HT-29 (cell line): ENCODE results near the gene MLYCD. TPM values are rescaled to one million over a fixed set of nuclear protein-coding genes. Genes with fewer than 3 reads are reported as not detected.
"Not testable (repeated sequence)": the region's sequence is repeated elsewhere in the genome, so short reads cannot be mapped to it uniquely, and the experiment has no call there.

ENCODE experiments used
- DNase-seq: peaks from one replicate; pipeline ENCODE4 v3.0.0-alpha.2; 2015; ENCODE audit warnings: low spot score
- total RNA-seq: library from RNA; depleted of rRNA; stranded (reverse); fragments of >200 nt; shearing (Covaris generic); gene quantifications from 2 replicates; pipeline ENCODE4 v1.2.3, GENCODE V29; 2014

Gene MLYCD
- total RNA-seq, 1 experiment from 2014 or later = 3.0 TPM

DNA sequence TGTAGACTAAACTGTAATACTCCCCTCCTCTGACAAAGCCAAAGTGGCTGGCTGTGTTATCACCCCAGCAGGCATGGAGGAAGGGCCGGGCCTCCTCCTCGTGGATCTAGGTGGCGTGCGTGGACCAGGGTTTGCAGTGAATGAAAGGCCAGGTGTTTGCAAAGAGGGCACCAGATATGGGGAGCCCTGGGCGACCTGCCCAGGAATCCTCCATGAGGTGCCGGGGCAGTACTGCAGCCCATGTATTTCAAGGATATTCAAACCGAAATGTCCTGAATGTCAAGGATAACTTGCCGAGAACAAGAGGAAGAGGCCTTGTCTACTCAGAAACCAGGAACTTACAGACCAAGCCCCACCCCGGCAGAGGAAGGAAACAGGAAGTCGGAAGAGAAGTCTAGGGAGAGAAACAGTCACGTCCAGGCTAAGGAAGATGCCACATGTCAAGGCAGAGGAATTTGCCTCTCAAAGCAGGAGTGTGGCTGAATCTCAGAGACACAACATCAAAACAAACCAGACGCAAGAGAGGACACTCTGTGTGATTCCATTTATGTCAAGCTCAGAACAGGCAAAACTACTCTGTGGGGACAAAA lies 40.4 kb downstream of the MLYCD start:
- DNase-seq = no peak

DNA sequence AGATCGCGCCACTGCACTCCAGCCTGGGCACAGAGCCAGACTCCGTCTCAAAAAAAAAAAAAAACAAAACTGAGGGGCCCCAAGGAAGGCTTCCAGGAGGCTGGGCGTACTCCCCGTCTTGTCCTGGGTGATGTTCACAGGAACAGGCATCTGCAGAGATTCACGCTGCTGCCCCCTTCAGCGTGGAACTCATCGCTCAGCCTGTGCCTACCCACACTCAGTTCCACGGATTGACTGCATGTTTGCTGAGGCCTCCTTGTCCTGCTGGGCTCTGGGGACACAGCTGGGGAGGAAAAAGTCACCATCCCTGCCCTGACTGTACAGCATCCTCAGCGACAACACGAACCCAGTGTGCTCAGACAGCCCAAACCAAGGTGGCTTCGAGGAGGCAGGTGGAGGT lies 41.2 kb downstream of the MLYCD start:
- no peak for DNase-seq

DNA sequence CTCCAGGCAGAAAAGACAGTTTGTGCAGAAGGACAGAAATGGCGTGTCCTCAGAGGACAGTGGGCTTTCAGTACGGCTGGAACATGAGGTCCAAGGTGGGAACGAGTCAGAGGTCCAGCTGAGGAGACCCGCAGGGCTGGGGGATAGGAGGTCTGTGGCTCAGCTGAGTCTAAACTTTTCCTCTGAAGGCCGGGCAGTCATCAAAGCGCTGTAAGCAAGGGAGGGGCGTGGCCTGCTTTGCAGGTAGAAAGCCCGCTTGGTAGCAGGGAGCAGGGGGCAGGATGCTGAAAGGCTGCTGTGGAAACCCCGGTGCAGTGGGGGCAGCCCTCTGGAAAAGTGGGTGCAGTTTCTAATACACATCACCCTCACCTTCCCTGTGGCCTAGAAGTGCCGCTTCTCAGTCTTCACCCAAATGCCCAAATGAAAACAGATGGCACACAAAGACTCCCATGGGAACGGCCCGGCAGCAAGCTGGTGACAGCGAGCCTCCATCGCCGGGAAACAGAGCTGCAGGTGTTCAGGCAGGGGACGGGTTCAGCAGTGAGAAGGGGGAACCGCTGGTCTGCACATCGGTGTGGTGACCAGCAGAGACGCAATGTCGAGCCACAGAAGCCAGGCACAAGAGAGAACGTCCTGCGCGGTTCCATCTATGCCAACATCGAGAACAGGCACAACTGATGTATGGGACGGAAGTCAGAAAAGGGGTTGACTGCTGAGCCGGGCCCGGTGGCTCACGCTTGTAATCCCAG lies 41.9 kb downstream of the MLYCD start:
- no peak for DNase-seq

DNA sequence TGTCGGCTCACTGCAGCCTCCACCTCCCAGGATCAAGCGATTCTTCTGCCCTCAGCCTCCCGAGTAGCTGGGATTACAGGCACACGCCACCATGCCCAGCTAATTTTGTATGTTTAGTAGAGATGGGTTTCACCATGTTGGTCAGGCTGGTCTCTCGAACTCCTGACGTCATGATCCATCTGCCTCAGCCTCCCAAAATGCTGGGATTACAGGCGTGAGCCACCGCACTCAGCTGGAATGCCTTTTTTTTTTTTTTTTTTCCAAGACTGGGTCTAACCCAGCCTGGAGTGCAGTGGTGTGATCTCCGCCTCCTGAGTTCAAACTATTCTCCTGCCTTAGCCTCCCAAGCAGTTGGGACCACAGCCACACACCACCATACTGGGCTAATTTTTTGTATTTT lies 42.6 kb downstream of the MLYCD start:
- not testable (repeated sequence) for DNase-seq

DNA sequence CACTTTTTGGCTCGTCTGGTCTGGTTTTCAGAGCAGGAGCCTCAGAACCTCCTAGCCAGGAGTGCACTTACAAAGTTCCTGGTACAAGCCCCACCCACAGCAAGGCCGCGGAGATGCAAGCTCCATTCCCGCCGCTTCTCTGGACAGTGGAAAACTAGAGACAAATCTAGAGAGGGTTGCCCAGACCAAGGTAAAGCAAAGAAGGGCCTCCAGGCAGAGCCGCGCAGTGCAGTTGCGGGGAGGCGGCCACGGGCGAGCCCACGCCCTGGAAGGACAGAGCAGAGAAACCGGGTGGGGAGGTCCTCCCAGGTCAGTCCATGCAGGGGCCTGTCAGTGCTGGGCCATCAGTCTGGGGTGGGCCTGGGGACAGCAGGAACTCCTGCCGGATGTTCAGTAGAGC lies 43.2 kb downstream of the MLYCD start:
- DNase-seq = no peak

DNA sequence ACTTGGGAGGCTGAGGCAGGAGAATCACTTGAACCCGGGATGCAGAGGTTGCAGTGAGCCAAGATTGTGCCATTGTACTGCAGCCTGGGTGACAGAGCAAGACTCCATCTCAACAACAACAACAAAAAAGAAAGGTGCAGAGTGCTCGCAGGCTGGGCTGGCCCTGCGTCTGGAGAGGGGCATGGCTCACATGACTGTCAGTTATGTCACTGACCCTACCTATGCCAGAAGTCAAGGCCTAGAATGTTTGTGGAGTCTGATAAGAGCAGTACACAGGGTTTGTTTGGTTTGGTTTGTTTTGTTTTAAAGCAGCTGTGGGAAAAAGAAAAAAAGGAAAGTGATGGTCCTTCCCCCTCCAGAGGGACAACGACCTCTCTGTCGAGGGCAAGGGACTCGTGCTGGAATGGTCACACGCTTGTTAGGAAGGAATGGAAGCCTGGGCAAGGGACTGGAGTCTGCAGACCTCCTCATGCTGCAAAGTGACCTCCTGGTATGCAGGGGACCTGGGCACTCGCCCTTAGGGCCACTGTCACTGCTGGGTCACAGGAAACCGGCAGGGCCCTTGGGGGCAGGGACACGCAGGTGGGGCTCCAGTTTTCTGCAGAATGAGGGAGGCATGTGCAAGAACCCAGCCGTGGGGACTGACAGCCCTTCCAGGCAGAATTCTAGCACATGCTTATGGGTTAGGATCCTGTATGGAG lies 44.0 kb downstream of the MLYCD start:
- no peak for DNase-seq

DNA sequence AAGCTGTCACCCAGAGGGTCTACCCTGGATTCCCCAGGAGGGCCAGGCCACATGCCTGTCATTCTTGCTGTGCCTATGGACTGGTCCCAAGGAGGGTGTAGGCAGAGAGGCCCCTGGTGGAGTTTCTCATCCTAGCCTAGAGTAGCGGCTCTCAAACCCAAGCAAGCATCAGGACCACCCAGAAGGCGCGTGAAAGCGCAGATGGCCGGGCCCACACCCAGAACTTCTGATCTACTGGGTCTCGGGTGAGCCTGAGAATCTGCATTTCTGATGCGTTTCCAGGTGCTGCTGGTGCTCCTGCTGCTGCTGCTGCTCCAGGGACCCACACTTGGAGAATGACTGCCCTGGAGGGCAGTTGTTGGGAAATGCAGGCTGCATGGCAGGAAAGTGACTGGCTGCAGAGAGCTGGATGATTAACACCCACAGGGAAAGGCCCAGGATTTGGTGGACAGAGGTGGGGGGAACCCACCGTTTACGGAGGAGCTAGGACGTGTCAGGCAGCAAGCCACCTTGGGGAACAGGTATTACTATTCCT lies 44.7 kb downstream of the MLYCD start:
- no peak for DNase-seq

DNA sequence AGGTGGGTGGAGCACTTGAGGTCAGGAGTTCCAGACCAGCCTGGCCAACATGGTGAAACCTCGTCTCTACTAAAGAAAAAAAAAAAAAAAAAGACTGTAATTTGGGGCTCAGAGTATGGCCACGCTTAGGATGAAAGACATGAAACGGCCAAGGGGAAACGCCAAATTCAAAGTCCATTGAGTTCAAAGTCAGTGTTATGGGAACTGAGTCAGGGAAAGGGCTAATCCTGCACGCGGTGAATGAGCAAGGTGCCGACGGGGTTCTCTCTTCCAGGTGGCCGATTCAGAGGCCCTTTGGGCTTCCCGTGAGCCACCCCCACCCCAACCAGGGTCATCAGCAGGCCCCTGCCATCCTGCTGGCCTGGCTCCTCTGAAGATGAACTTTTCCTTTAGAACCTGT lies 46.7 kb downstream of the MLYCD start:
- DNase-seq = no peak

DNA sequence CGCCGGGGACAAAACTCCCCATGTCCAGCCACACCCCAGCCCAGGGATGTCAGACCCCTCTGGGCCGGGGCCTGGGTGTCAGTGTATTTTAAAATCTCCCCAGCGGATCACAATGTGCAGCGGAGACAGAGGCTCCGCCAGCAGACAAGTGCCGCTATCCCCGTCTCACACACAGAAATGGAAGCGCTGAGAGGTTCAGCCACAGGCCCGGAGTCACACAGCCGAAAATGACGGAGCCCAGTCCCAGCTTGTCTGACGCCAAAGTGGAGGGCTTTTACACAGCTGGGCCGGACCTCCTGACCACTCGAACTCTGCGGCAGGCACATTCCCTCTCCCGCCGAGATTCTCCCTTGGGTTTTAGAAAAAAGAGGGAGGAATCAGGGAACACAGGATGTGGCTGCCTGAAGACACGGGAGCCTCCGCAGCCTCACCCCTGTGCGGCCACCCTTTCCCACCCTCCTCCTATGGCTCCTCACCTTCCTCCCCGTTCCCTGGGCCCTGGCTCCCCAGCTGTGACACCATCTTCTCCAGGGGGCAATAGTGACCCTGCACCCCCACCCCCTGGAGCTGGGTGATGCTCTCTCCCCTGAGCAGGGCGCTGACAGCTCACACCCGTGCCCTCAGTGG lies 47.4 kb downstream of the MLYCD start:
- DNase-seq = no peak

DNA sequence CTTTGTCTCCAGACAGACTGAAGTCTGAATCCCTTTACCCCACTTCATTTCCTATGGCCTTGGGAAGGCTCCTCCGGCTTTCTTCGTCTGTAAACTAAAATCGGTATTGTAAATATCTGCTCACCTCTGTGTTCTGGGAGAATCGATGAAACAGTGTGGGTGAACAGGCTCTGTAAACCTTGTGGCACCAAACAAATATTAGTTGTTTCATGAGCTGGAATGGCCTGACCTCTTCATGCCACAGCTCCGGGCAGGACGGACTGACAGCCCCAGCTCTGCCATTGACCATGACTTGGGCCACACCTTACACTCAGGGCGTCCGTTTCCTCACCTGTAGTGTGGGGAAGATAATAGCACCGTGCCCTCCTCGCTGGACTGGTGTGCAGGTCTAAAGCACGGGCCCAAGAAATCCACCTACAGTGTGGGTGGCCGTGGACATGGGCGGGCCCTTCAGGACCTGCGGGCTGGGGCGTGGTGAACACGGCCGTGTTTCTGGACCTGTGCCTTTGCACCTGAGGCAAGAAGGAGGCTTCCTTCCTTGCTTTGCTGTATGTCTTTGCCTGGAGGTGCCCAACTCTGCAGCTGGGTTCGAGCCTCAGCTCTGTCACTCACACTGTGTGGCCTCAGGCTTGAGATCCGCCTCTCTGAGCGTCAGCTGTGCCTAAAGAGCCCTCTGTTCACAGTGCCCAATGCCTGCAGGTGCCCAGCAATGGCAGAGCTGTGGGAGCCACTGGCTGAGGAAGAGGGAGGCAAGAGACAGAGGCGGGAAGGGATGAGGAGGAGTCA lies 48.1 kb downstream of the MLYCD start:
- no peak for DNase-seq

DNA sequence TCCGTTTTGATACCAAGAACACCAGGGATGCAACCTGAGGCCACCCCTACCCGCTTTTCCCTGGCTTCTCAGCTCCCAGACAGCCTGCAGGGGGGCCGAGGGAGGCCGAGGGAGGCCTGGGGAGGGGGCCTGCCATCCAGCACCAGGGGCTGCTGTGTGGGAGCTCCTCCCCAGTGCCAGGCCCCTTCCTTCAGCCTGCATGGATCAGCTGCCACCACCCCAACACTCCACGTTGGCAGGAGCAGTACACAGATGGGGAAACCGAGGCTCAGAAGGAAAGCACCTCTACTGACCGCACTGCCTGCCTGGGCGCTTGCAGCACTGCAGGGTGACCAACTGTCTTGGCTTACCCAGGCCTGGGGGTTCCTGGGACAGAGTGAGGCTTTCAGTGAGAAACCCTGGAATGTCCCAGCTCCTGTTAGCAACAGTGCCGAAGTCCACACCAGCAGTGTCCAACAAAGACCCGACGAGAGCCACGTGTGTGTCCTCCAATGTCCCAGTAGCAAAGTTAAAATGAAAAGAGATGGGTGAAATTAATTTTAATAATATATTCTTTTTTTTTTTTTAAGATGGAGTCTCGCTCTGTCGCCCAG lies 48.8 kb downstream of the MLYCD start:
- no peak for DNase-seq

DNA sequence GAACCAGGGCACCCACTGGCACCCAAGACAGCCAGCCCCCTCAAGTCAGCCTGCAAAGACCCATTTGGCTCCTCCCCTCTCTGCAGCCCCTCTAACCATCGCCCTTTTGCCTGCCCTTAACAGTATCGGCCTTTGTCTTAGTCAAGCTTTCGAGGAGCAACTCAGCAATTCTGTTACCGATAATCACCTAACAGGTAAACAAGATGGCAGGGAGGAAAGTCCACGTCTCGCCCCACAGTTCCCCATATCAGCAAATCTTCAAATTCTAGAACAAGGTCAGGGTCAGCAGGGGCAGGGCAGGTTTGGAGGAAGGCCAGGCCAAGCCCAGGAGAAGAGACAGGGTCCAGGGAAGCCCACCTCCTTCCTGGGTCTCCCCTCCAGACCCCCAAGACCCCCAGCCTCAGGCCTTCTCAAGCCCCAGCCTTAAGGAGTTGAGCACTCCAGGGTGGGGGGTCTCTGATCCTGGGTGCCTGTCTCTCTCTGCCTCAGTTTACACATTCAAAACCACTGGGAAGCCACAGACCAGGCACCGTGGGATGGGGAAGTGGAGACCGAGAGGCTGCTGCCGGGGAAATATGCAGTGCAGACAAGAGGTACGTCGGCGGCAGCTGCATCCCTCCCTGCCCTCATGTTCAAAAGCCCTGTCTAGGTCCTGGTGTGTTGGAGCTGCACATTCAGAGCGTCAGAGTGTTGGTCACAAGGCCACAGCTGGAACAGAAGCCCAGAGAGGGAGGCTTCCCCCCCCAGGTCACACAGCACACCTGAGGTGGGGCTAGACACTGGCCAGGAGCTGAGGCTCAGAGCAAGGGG lies 50.2 kb downstream of the MLYCD start:
- no peak for DNase-seq

DNA sequence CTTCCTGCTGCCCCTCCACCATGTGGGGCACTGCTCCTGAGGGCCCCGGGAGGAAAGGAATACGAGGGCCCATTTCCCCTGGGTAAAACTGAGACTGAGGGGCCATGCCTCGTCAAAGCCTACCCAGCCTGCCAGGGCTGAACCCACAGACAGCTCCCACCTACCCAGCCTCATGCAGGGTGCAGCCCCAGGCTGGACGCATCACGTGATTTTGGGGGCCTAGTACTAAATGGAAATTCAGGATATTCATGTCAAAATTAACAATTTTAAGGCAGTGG lies 50.7 kb downstream of the MLYCD start:
- DNase-seq = no peak

DNA sequence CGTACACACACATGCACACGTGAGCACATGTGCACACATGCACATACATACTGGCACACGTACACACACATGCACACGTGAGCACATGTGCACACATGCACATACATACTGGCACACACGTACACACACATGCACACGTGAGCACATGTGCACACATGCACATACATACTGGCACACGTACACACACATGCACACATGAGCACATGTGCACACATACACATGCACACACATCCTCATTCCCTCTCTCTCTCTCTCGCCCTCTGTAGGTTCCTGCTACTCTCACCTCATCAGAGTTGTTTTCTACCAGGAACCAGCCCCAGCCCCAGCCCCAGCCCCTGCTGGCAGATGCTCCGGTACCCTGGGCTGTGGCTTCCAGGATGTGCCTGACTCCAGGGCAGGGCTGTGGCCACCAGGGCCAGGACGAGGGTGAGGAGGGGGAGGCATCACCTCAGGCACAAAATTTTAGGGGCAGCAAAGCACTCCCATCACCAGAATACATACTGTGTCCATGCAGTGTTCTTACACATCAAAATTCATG lies 52.0 kb downstream of the MLYCD start:
- DNase-seq = not testable (repeated sequence)

DNA sequence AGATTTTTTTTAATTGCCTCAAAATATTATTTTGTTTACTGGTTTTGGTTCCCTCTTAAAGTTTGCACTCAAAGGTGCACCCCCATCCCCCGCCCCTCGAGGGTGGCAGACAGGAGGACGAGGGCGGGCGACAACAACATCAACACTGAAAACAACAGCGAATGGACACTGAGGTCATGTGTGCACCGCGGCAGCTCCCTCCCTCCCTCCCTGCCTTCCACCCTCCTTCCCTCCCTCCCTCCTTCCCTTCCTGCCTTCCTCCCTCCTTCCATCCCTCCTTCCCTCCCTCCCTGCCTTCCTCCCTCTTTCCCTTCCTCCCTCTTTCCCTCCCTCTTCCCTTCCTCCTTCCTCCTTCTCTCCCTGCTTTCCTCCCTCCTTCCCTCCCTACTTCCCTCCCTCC lies 52.6 kb downstream of the MLYCD start:
- no peak for DNase-seq

DNA sequence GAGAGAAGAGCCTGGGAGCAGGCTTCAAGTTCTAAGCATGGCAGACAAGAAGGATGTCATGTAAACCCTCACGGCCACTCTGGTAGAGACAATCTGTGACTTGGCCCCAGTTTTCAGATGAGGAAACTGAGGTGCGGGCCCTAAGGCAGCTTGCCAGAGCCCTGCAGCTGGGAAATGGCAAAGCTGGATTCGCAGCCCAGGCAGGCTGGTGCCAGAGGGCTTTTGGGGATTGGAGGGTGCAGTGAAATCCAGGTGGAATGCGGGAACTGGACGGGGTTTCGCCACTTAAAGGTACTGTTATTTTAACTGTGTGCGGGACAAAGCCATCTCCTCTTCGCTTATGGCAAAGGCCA lies 53.6 kb downstream of the MLYCD start:
- DNase-seq = no peak

DNA sequence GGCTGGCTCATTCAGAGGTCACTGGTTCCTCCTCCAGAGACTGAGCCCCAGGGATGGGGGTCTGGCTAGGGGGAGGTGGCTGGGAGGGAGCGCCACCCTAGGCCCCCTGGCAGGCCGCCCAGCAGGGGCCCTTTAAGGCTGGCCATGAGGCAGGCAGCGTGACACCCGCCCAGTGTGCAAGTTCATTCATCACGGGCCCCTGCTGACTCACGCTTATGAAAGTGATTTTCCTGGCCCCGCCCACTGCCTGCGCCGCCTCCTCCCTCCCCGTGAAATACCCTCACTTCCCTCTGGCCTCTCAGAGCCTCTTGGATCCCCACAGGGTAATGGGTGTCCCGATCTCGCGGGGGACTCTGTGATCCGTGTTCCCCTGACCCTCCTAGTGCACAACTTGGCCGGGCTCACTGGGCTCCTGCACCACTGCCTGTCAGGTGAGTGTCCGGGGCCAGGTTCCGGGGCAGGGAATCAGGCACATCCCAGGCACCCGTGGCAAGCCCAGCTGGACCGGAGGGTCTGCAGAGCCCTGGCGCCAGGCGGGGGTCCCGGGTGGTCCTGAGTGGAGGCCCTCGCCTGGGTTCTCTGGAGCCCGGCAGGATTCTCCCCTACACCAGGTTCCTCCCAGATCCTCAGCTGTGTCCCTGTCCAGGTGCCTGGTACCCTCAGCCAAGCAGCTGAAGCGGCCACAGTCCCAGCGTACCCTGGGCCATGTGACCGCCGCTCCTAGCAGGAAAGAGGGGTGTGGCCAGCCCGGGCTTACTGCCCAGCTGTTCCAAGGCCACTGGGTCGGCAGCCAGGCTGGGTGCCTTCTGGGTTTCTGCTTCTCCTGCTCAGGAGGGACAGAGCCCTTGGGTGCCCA lies 54.3 kb downstream of the MLYCD start, which contains the start of gene OSGIN1:
Gene OSGIN1 (plus strand): TSS at position 301 of the 856 bp plus-strand sequence. CDS start 4,432 bp downstream, outside the sequence.
- peak; percentile 95 for DNase-seq

DNA sequence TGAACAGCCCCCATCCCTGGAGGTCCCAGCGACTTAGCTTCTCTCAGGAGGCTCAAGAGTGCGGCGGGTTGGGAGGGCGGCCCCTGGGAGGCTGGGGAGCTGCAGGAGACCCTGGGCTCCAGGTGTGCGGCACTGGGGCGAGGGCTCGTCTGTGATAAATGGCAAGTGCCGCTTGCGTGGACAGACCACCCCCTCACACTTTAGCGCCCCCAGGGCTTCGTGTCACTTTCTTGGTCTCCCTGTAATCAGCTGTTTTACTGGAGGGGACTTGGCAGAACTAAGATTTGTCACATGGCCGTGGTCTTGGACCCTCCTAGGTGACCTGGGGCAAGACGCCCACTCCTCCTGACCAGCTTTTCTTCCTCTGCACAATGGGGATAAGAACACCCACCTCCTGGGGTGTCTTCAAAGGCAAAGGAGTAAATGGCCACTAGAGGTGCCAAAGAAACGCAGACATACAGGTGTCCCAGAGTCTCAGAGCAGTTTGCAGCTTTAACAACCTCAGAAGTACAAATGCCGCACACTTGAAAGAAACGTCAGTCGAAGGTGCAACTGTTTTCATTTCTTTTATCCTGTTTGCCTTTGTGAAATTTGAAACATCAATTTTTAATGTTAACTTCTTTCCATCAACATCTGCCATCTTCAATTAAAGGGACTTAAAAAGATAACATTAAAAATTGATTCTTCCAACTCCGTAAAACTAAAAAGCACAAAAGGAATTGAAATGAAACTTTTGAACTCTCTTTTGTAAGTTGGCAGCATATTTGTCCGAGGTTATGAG lies 55.1 kb downstream of the MLYCD start:
- DNase-seq = peak; percentile 71
